HG03097 (cell line): ENCODE data around the gene CNTN6.

Source experiments
- ATAC-seq: cut with Tn5 transposase; IDR thresholded peaks from one replicate; pipeline ENCODE4 v1.9.1; 2021; ENCODE audit not compliant: unreplicated experiment, low FRiP score

The CNTN6 gene

DNA sequence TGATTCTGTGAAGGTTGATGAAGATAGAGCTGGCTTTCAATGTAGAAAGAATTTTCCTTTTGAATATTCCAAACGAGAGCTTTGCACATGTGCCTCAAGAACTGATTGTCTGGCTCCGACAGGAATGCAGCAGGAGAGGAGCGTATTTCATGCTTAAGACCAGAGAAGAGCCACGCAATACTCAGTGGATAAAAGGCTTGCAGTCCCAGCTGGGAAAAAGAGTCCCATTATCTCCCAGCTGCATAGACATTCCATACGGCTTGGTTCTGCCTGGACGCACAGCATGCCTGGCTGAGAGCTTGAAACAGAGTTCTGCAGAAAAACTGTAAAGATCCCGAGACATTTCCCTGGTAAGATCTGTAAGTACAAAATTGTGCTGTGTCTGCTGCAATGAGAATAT lies at the start of gene CNTN6:
CNTN6 (plus strand) TSS at position 254 of the 400 bp plus-strand sequence. CDS start 54,985 bp downstream, outside the sequence.
- no peak for ATAC-seq

GRCh38 chr3:1048558-1048957 lies 44.3 kb upstream of the CNTN6 start:
- ATAC-seq = no peak

DNA sequence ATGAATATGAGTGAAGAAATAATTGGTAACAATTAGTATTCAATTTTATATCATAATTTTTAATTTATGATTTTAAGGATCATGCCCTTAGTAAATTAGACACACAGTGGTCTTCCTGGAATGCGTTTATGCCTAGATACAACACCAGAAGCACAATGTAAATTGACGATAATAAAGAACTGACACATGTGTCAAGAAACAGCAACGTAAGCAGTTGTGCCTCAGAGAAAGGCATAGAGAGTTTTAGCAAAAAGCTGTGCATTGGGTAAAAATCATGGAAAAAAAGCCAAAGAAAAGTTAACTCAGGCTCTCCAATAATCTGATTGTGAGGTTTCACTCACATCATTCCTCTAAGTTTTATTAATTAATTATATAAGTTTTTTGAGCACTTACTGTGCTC lies 37.0 kb upstream of the CNTN6 start:
- no peak for ATAC-seq

GRCh38 chr3:1056744-1057143 lies 36.1 kb upstream of the CNTN6 start:
- no peak for ATAC-seq

DNA sequence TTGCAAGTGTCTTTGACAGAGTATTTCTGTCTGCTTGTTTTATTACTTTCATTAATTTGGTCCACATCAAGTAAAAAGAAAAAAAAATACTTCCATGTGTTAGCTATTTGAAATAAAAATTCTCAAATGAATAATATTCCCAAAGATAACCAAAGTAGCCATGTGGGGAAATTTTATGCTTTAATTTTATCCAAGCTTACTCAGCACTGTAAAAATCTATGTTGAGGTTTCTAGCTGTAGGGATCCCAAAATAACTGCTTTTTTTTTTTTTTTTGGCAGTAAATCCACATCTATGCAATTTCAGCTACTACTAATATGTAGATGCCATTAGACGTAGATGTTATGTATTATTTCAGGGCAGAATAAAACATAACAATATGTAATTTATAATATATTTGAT lies 35.4 kb upstream of the CNTN6 start:
- no peak for ATAC-seq

DNA sequence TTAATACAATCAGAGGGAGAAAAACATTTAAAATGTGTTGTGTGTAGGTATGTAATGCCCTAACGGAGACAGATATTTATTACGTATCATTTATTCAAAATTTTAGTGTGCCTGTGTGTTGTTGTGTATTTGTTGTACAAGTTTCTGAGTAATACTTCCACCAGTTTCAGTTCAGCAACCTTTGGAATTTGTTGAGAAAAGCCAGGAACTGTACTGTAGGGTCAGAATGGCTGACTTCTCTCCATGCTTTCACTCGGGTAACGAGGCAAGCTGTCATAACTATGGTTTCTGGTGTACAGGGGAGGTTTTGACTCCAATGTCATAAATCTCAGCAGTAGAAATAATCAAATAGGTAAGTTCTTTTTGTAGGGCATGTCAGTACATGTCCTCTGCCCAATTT lies 23.8 kb upstream of the CNTN6 start:
- no peak for ATAC-seq

DNA sequence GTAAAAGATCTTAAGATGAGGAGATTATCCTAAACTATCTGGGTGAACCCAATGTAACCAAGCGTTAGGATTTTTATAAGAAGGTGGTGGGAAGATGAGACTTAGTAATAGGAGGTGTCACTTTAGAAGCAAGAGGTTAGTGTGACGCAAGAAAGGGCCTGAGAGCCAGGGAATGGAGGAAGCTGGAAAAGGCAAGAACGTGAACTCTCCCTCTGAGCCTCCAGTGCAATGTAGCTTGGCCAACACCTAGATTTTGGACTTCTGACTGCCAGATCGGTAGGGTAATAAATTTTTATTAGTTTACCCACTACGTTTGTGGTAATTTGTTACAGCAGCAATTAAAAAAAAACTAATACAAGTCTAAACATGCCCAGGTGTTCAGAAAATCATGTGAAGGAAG lies 20.8 kb upstream of the CNTN6 start:
- ATAC-seq = no peak

DNA sequence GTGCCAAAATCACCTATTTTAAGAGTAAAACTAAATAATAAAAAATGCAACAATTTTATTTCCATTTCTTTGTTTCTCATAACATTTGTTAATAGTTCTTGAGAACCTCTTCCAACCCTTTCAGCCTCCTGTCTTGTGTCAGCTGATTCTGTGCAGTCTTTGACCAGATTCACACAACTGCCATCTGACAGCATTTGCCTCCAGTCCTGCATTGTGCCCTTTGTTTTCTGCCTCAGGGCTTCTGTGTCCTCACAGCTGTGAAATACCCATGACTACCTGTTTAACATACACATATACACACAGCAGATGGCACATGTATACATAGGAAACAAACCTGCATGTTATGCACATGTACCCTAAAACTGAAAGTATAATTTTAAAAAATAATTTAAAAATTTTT lies 13.2 kb upstream of the CNTN6 start:
- no peak for ATAC-seq

GRCh38 chr3:1082108-1082507 lies 10.7 kb upstream of the CNTN6 start:
- no peak for ATAC-seq

- ATAC-seq = no peak
Observed at GRCh38 chr3:1087066-1087560, 5.7 kb upstream of the CNTN6 start.

DNA sequence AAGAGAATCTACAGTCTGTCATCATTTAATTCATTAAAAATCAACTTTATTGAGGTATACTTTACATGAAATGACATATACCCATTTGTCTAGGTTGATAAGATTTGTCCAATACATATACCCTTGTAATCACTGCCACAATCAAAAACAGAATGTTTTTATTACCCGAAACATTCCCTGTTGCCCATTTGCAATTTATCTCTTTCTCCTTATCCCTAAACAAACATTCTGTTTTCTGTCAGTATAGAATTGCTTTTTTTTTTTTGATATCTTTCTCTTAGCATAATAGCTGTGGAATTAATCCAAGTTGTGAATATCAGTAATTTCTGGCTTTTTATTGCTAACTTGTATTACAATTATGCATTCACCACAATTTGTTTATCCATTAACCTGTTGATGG lies 4.3 kb upstream of the CNTN6 start:
- no peak for ATAC-seq

- no peak for ATAC-seq
Observed at GRCh38 chr3:1091286-1091685, 1.5 kb upstream of the CNTN6 start.

DNA sequence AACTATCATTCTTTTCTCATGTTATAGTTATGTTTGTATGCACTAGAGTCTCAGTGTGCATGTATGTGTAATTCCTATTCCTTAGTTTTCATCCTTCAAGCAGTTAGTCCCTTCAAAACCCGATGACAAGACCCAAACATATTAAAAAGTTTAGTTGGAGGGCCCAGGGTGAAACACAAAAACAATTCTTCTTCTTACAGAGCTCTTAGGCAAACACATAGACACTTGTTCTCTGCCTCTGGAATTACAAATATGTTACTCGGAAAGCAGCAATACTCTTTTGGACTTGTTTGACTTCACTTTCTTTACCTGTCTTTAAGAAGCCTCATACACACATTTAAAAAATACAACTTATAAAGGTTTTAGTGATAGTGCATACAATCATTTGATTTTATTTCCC lies 763 bp upstream of the CNTN6 start:
- no peak for ATAC-seq

- ATAC-seq = no peak
Observed at GRCh38 chr3:1093217-1093616, 393 bp downstream of the CNTN6 start.

- no peak for ATAC-seq
Observed at GRCh38 chr3:1103525-1103924, 10.7 kb downstream of the CNTN6 start.

- ATAC-seq = no peak
Observed at GRCh38 chr3:1117843-1118473, 25.1 kb downstream of the CNTN6 start.

DNA sequence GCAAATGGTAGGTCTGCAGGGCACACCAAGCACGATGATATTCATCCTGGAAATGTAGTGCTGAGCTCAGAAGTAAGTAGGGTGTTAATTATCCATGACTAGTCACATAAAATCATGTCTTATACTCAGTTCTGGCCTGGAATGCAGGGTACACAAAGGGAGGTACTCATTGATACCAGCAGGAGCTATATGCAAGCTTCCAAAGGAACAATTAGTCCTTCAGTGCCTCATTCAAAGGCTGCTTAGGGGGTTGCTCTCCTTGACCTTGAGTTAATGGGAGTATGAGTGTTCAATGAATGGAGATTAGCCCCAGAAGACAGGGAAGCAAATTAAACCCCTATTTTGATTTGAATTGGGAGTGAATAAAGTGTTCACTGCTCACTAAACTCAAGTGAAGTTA lies 38.3 kb downstream of the CNTN6 start:
- no peak for ATAC-seq

GRCh38 chr3:1135194-1135593 lies 42.4 kb downstream of the CNTN6 start:
- no peak for ATAC-seq

DNA sequence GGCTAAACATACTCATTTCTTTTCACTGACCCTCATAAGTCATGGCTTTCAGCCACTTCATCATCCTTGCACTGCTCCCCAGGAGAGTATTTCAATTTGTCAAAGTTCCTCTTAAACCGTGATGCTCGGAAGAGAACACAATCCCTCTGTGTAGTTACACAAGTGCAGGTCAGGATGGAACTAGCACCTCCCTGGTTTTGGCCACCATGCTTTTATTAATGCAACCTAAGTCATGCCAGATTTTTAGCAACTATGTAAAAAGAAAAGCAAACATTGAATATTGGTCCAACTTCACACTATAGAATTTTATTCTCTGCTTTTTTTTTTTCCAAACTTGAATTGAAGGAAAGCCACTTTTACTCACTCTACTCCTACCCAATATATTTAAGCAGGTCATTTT lies 45.2 kb downstream of the CNTN6 start:
- ATAC-seq = no peak

GRCh38 chr3:1139071-1139470 lies 46.2 kb downstream of the CNTN6 start:
- no peak for ATAC-seq

GRCh38 chr3:1147326-1147725 lies 54.5 kb downstream of the CNTN6 start:
- ATAC-seq = no peak

- no peak for ATAC-seq
Observed at GRCh38 chr3:1147819-1148218, 55.0 kb downstream of the CNTN6 start.

DNA sequence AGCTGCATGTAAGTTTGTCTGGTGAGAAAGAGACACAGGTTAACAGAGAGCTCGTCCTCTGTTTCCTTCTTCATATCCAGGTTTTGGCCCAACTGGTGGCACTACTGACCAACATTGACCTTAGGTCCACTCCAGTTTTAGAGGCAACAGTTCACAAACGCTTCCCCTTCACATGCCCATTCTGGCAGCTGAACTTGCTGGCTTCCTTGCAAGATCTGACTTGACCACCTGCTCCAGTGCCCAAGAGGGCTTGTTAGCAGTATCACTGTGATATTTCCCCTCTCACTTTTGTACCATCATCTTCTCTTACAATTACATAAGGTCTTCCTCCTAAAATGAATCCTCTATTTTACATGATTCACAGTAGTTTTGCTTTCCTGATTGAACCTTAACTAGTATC lies 71.3 kb downstream of the CNTN6 start:
- ATAC-seq = no peak
